IMR-90 (cell line): ENCODE data around the gene RAB33B. TPM values are rescaled to one million over a fixed set of nuclear protein-coding genes. Genes with fewer than 3 reads are reported as not detected.

Source experiments
- ATAC-seq: fragments of 200-7000 bp; cut with Tn5 transposase; 2 replicates; pipeline ENCODE4 v1.9.1; 2020; ENCODE audit warnings: low read depth, mild to moderate bottlenecking, moderate library complexity
- BruUV-seq: library from RNA; stranded (reverse); fragments of 400-500 nt; replicated peaks from 2 replicates; lab custom pipeline; 2021; lab: Mats Ljungman, UMichigan
- CTCF ChIA-PET: fragments of 300-600 bp; formaldehyde crosslinking; extraction: SDS; loops from one replicate; lab custom pipeline; 2021; ENCODE audit warnings: antibody characterized with exemption; lab: Yijun Ruan, JAX
- POLR2A ChIA-PET: fragments of 300-600 bp; sonication (Branson Sonifier 250); formaldehyde crosslinking; loops from one replicate; lab custom pipeline; 2022; ENCODE audit warnings: antibody characterized with exemption; ENCODE audit not compliant: unreplicated experiment; lab: Charles Lee
- DNase-seq: peaks from one replicate; pipeline ENCODE4 v3.0.0; 2013
- H2AFZ ChIP-seq: replicated peaks from 2 replicates; pipeline ENCODE3; 2013; ENCODE audit warnings: low read length, mild to moderate bottlenecking; ENCODE audit not compliant: poor library complexity
- H2AK5ac ChIP-seq: 2 replicates; pipeline ENCODE4 v1.6.1; 2013; ENCODE audit warnings: low read depth, low read length, inconsistent platforms
- H2AK9ac ChIP-seq: replicated peaks from 2 replicates; pipeline ENCODE3; 2013; ENCODE audit warnings: mild to moderate bottlenecking, low read depth, low read length, moderate library complexity; ENCODE audit not compliant: poor library complexity
- H2BK120ac ChIP-seq: 2 replicates; pipeline ENCODE4 v1.6.1; 2013; ENCODE audit warnings: low read depth, low read length, inconsistent platforms
- H2BK15ac ChIP-seq: 3 replicates; pipeline ENCODE4 v1.6.1; 2013; ENCODE audit warnings: low read depth, low read length, inconsistent platforms
- H2BK20ac ChIP-seq: 2 replicates; pipeline ENCODE4 v1.6.1; 2013; ENCODE audit warnings: low read depth, mild to moderate bottlenecking, inconsistent platforms, low read length, moderate library complexity
- H2BK5ac ChIP-seq: 2 replicates; pipeline ENCODE4 v1.6.1; 2013; ENCODE audit warnings: mild to moderate bottlenecking, low read depth, low read length, inconsistent platforms; ENCODE audit not compliant: poor library complexity, severe bottlenecking
- H3K14ac ChIP-seq: replicated peaks from 2 replicates; pipeline ENCODE4 v1.6.1; 2013; ENCODE audit warnings: low read depth, low read length, inconsistent platforms
- H3K18ac ChIP-seq: 2 replicates; pipeline ENCODE4 v1.6.1; 2013; ENCODE audit warnings: low read depth, low read length, control low read depth
- H3K23ac ChIP-seq: 2 replicates; pipeline ENCODE4 v1.6.1; 2013; ENCODE audit warnings: low read depth, low read length, inconsistent platforms
- H3K27ac ChIP-seq: 2 replicates; pipeline ENCODE4 v1.5.1; 2013; ENCODE audit warnings: mild to moderate bottlenecking, control low read depth, low read length; ENCODE audit not compliant: insufficient read depth
- H3K27me3 ChIP-seq: 2 replicates; pipeline ENCODE4 v1.6.1; 2013; ENCODE audit warnings: low read length; ENCODE audit not compliant: control insufficient read depth, insufficient read depth
- H3K36me3 ChIP-seq: 2 replicates; pipeline ENCODE4 v1.6.1; 2013; ENCODE audit warnings: low read length, mixed read lengths; ENCODE audit not compliant: control insufficient read depth, insufficient read depth
- H3K4ac ChIP-seq: 2 replicates; pipeline ENCODE4 v1.6.1; 2013; ENCODE audit warnings: low read depth, low read length, inconsistent platforms
- H3K4me1 ChIP-seq: 2 replicates; pipeline ENCODE4 v1.6.1; 2013; ENCODE audit warnings: low read length, mixed read lengths; ENCODE audit not compliant: control insufficient read depth, insufficient read depth
- H3K4me2 ChIP-seq: 2 replicates; pipeline ENCODE4 v1.6.1; 2013; ENCODE audit warnings: low read depth, mild to moderate bottlenecking, control low read depth, low read length, moderate library complexity
- H3K4me3 ChIP-seq: 2 replicates; pipeline ENCODE4 v1.5.1; 2013; ENCODE audit warnings: low read depth, mild to moderate bottlenecking, control low read depth, low read length, moderate library complexity; ENCODE audit not compliant: insufficient read depth
- H3K56ac ChIP-seq: 2 replicates; pipeline ENCODE4 v1.6.1; 2013; ENCODE audit warnings: low read length, inconsistent platforms; ENCODE audit not compliant: insufficient read depth; ENCODE audit errors: extremely low read depth
- H3K79me1 ChIP-seq, 2 experiments: 2 replicates each; pipeline ENCODE4 v1.6.1; 2013; ENCODE audit warnings: low read length in 2 of 2, inconsistent platforms in 1 of 2, low read depth in 1 of 2
- H3K9ac ChIP-seq: 2 replicates; pipeline ENCODE4 v1.6.1; 2013; ENCODE audit warnings: low read depth, low read length, control low read depth
- H3K9me1 ChIP-seq: 2 replicates; pipeline ENCODE4 v1.6.1; 2013; ENCODE audit warnings: low read length, inconsistent platforms; ENCODE audit not compliant: insufficient read depth
- H3K9me3 ChIP-seq: 2 replicates; pipeline ENCODE4 v1.6.1; 2013; ENCODE audit warnings: low read length; ENCODE audit not compliant: control insufficient read depth, insufficient read depth
- H4K20me1 ChIP-seq: 2 replicates; pipeline ENCODE4 v1.6.1; 2013; ENCODE audit warnings: low read length, inconsistent platforms; ENCODE audit not compliant: insufficient read depth
- H4K5ac ChIP-seq: 2 replicates; pipeline ENCODE4 v1.6.1; 2013; ENCODE audit warnings: mild to moderate bottlenecking, low read depth, low read length, control low read depth
- H4K8ac ChIP-seq, 2 experiments: 2 replicates each; pipeline ENCODE4 v1.6.1; 2013; ENCODE audit warnings: low read depth in 2 of 2, low read length in 2 of 2, control low read depth in 1 of 2, inconsistent platforms in 1 of 2
- H4K91ac ChIP-seq: 2 replicates; pipeline ENCODE4 v1.6.1; 2013; ENCODE audit warnings: low read depth, low read length, inconsistent platforms; ENCODE audit not compliant: insufficient read depth
- CEBPB ChIP-seq: IDR thresholded peaks from 2 replicates; pipeline ENCODE4 v1.6.1; 2012; ENCODE audit warnings: low read depth, low read length, improper control_type of control experiment
- CHD1 ChIP-seq: IDR thresholded peaks from 2 replicates; pipeline ENCODE4 v1.6.1; 2012; ENCODE audit warnings: low read depth, low read length, improper control_type of control experiment
- CTCF ChIP-seq: conservative IDR thresholded peaks from 2 replicates; pipeline ENCODE4 v1.5.1; 2012; ENCODE audit warnings: mild to moderate bottlenecking, low read depth, low read length, improper control_type of control experiment
- FOS ChIP-seq: fragments of 150-350 bp; IDR thresholded peaks from 2 replicates; pipeline ENCODE4 v1.6.1; 2016; ENCODE audit warnings: low read depth, low read length
- MAFK ChIP-seq: IDR thresholded peaks from 2 replicates; pipeline ENCODE4 v1.6.1; 2012; ENCODE audit warnings: low read depth, low read length, improper control_type of control experiment
- MAZ ChIP-seq: IDR thresholded peaks from 2 replicates; pipeline ENCODE4 v1.6.1; 2012; ENCODE audit warnings: low read depth, mild to moderate bottlenecking, low read length, improper control_type of control experiment, moderate library complexity, borderline replicate concordance
- MXI1 ChIP-seq: IDR thresholded peaks from 2 replicates; pipeline ENCODE4 v1.6.1; 2012; ENCODE audit warnings: low read depth, mild to moderate bottlenecking, low read length, moderate library complexity, borderline replicate concordance
- NFE2L2 ChIP-seq: fragments of 150-350 bp; IDR thresholded peaks from 2 replicates; pipeline ENCODE4 v1.6.1; 2016; ENCODE audit warnings: low read depth, mild to moderate bottlenecking, low read length
- POLR2A ChIP-seq: IDR thresholded peaks from 2 replicates; pipeline ENCODE4 v1.6.1; 2012; ENCODE audit warnings: mild to moderate bottlenecking, low read depth, low read length
- RAD21 ChIP-seq: IDR thresholded peaks from 2 replicates; pipeline ENCODE4 v1.6.1; 2012; ENCODE audit warnings: low read length, improper control_type of control experiment
- RCOR1 ChIP-seq: IDR thresholded peaks from 2 replicates; pipeline ENCODE4 v1.6.1; 2012; ENCODE audit warnings: mild to moderate bottlenecking, low read length, improper control_type of control experiment; ENCODE audit not compliant: insufficient replicate concordance
- RFX5 ChIP-seq: IDR thresholded peaks from 2 replicates; pipeline ENCODE4 v1.8.0; 2012; ENCODE audit warnings: low read depth, mild to moderate bottlenecking, low read length, moderate library complexity
- SMC3 ChIP-seq: fragments of 150-350 bp; IDR thresholded peaks from 2 replicates; pipeline ENCODE4 v1.6.1; 2016; ENCODE audit warnings: low read depth, mild to moderate bottlenecking, antibody characterized with exemption, low read length, moderate library complexity
- WGBS, 2 experiments: methylation state at CpG; one replicate each; pipeline versions ENCODE4 v1.1.5 to v1.1.7; 2013; ENCODE audit warnings: missing lambda C conversion rate in 2 of 2; ENCODE audit not compliant: insufficient read length in 1 of 2; ENCODE audit errors: extremely low coverage in 2 of 2; 5-methylcytosine and 5-hydroxymethylcytosine counted together
- dilution Hi-C: fragments of 300-500 bp; cut with HindIII; formaldehyde crosslinking; loops from one replicate; pipeline ENCODE4 v1.14.3; 2018; ENCODE audit warnings: low sequenced_read_pairs; ENCODE audit not compliant: unreplicated experiment
- in situ Hi-C: fragments of 300-500 bp; cut with MboI; formaldehyde crosslinking; loops from 3 replicates; pipeline ENCODE4 v1.14.3; 2019; ENCODE audit warnings: low sequenced_read_pairs, inconsistent platforms, mixed read lengths
- intact Hi-C: fragments of 100-400 bp; cut with micrococcal nuclease; formaldehyde crosslinking; loops from 2 replicates; pipeline ENCODE4 v1.10.0; 2022
- polyA plus RNA-seq, 3 experiments: library from polyadenylated mRNA; depleted of rRNA; stranded (reverse); fragments of >200 nt; gene quantifications; 2 replicates each; pipeline ENCODE4 v1.2.3, GENCODE V29; 2012; ENCODE audit warnings: low replicate concordance in 1 of 3
- total RNA-seq: library from RNA; depleted of rRNA; stranded (reverse); fragments of >200 nt; gene quantifications from 2 replicates; pipeline ENCODE4 v1.2.3, GENCODE V29; 2012
- TF ChIP-seq, protein P1 (sequence below): fragments of 150-350 bp; IDR thresholded peaks from 2 replicates; pipeline ENCODE4 v1.6.1; 2017; ENCODE audit warnings: mild to moderate bottlenecking, antibody characterized with exemption, low read length, low read depth
- TF ChIP-seq, protein P2 (sequence below): fragments of 150-350 bp; IDR thresholded peaks from 2 replicates; pipeline ENCODE4 v1.6.1; 2016; ENCODE audit warnings: low read depth, mild to moderate bottlenecking, low read length, moderate library complexity, borderline replicate concordance

The RAB33B gene
- total and polyA plus RNA-seq, 2 of the 4 experiments (the other 2 are of a cell fraction): 3.7 to 7.3 TPM

GRCh38 chr4:139521754-139522401, 68.0 kb downstream of the RAB33B start:
- no peak overlapping the region for H4K5ac ChIP-seq
- dilution Hi-C loops: no loop called here
- DNase-seq (no peak), ATAC-seq (no peak)
- 80% methylated on average over 2 of the region's 4 CpGs; no CpG with 5 or more reads in 1 of the 2 experiments for WGBS, 2 experiments
- no peak overlapping the region for H3K4ac ChIP-seq
- peaks cover 30% of the 10 kb centered on the region for H3K36me3 ChIP-seq
- H2AK5ac ChIP-seq: no peak overlapping the region
- peaks cover 6% of the 10 kb centered on the region; the same call in 1 of the 2 replicates for H3K4me1 ChIP-seq
- H2BK20ac ChIP-seq: no peak overlapping the region
- 0 out of 2 replicates have a peak, but pooled peaks cover 3% of the 10 kb centered on the region for H4K20me1 ChIP-seq
- no peak overlapping the region for H3K14ac ChIP-seq
- H3K79me1 ChIP-seq: peaks cover 3 to 4% of the 10 kb centered on the region in 2 experiments; a peak in 2 of 4 replicates
- H2BK5ac ChIP-seq: no peak overlapping the region
- no peak overlapping the region for H4K8ac ChIP-seq
- no peak overlapping the region for H3K18ac ChIP-seq
- no peak overlapping the region for H2BK15ac ChIP-seq
- no peak overlapping the region for H3K4me3 ChIP-seq
- no peak overlapping the region for H2AFZ ChIP-seq
- H3K23ac ChIP-seq: no peak overlapping the region
- in situ Hi-C loops: no loop called here
- POLR2A ChIA-PET: interaction anchor here (0.6 kb wide), 1 partner anchor 329 kb away, joined by 10 read pairs; no protein-coding TSS in a partner anchor
- no peaks in the 10 kb centered on the region for H3K27me3 ChIP-seq
- peaks cover 2% of the 10 kb centered on the region; the same call in 1 of the 2 replicates for H3K9me1 ChIP-seq
- H3K56ac ChIP-seq: no peak overlapping the region
- no peaks in the 10 kb centered on the region for H3K9me3 ChIP-seq
- intact Hi-C loops: no loop called here
- no peak overlapping the region for H3K4me2 ChIP-seq
- no peak overlapping the region for H4K91ac ChIP-seq
- no peak overlapping the region for H2AK9ac ChIP-seq
- no peak overlapping the region for H3K9ac ChIP-seq
- no peak overlapping the region for H3K27ac ChIP-seq
- CTCF ChIA-PET: interaction anchor here (0.6 to 1.1 kb wide), 2 partner anchors 10 to 14 kb away, joined by 3 to 4 read pairs; no protein-coding TSS in a partner anchor
- no peak overlapping the region for H2BK120ac ChIP-seq
- BruUV-seq: no TSS peak
- TF ChIP-seq MAZ (no peak), POLR2A (no peak), MAFK (no peak), RAD21 (no peak), CEBPB (no peak), MXI1 (no peak), CTCF (no peak), SMC3 (no peak), RFX5 (no peak), NFE2L2 (no peak), FOS (no peak), CHD1 (no peak), RCOR1 (no peak)
- TF ChIP-seq, protein P1, sequence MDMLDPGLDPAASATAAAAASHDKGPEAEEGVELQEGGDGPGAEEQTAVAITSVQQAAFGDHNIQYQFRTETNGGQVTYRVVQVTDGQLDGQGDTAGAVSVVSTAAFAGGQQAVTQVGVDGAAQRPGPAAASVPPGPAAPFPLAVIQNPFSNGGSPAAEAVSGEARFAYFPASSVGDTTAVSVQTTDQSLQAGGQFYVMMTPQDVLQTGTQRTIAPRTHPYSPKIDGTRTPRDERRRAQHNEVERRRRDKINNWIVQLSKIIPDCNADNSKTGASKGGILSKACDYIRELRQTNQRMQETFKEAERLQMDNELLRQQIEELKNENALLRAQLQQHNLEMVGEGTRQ: no peak
- TF ChIP-seq, protein P2, sequence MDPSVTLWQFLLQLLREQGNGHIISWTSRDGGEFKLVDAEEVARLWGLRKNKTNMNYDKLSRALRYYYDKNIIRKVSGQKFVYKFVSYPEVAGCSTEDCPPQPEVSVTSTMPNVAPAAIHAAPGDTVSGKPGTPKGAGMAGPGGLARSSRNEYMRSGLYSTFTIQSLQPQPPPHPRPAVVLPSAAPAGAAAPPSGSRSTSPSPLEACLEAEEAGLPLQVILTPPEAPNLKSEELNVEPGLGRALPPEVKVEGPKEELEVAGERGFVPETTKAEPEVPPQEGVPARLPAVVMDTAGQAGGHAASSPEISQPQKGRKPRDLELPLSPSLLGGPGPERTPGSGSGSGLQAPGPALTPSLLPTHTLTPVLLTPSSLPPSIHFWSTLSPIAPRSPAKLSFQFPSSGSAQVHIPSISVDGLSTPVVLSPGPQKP: no peak
